GM18868 (cell line): Measurements from ENCODE around the gene TWF1.
"Not testable (repeated sequence)": the region's sequence is repeated elsewhere in the genome, so short reads cannot be mapped to it uniquely, and the experiment has no call there.

Experiments
- ATAC-seq: cut with Tn5 transposase; IDR thresholded peaks from one replicate; pipeline ENCODE4 v1.9.1; 2021; ENCODE audit warnings: mild to moderate bottlenecking, moderate library complexity; ENCODE audit not compliant: unreplicated experiment

TWF1 gene

DNA sequence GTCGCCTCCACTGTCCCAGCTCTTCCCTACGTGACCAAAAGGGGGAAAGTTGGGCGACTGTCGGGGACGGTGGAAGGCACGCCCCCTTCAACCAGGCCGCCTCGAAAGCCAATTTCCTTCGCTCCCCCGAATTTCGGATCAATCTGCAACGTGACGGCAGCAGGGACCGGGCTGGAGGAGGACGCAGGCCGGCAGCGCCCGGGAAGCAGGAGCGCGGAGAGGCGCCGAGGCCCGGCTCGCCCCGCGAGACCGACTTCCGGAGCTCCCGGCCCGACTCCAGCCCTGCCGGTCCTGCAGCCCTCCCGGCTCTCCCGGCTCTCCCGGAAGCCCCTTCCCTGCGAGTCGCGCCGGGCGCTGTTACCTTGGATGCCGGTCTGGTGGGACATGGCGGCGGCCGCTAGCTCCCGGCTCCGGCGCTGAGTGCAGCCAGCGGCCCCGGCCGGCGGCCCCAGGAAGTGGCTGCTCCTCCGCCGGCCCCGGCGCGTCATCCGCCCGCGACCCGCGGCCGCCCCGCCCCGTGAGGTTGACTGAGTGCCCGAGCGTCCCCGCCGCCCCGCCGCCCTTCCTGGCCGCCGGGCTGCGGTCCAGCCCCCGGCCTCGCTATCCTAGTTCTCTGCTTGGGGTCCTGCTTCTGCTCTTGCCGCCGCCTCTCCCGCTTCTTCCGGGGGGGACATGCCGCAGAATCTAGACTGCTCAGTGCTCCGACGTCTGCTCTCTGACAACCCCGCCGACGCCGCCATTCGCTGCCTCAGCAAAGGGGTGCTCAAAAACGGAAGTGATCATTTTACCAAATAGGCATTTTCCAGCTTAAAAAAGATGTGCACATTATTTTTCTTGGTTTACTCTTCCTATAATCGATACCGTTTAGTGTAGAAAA is at the start of gene TWF1:
Gene TWF1 (minus strand): TSS at position 458 of the 877 bp plus-strand sequence. CDS start 72 bp downstream, at position 386.
- ATAC-seq, result peak; percentile 95

- no peak for ATAC-seq
These were observed 46.6 kb upstream of the TWF1 start for GRCh38 chr12:43852744-43853143.

GRCh38 chr12:43848786-43849185 is 42.7 kb upstream of the TWF1 start:
- no peak for ATAC-seq

- ATAC-seq, result no peak
These were observed 42.0 kb upstream of the TWF1 start for GRCh38 chr12:43848226-43848507.

DNA sequence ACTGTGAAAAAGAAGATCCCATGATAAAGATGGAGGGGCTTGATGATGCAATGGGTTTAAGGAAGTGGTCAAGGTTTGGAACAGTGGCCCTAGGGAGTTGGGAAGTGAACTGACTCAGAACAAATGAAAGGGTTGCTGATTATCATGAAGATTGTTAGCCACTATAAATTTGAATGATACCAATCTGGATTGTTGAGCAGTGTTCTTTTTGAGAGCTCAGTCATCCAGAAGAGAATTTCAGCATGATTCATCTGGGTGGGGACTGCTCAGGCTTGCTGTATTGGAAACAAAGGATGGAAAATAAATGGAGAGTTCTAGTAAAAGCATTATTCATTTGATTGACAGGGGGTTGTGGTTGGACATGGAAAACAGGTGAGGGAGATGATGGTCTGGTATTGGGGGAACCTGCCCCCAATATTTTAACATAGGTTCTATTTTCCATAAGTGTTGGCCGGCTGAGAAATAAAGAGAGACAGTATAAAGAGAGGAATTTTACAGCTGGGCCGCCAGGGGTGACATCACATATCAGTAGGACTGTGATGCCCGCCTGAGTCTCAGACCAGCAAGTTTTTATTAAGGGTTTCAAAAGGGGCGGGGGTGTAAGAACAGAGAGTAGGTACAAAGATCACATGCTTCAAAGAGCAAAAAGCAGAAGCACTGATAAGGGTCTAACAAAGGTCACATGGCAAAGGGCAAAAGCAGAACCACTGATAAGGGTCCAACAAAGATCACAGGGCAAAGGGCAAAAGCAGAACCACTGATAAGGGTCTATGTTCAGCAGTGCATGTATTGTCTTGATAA is 41.5 kb upstream of the TWF1 start:
- not testable (repeated sequence) for ATAC-seq

- no peak for ATAC-seq
These were observed 36.1 kb upstream of the TWF1 start for GRCh38 chr12:43842259-43842658.

DNA sequence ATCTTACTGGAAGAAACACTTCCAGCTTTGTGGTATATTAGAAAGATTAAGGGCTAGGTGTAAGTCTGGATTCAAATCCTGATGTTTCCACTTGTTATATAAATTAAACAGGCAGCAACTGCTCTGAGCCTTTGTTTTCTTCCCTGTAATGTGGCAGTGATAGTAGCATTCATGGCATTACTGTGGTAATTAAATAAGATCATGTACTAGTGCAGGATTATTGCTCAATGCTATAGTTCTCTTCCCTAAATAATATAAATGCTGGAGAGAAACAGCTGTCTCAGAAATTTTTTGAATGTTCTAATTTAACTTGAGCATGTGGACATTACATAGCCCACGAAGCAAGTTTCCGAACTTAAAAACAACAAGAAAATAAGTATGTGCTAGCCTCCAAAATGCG is 35.1 kb upstream of the TWF1 start:
- ATAC-seq, result no peak

GRCh38 chr12:43840338-43840737 is 34.2 kb upstream of the TWF1 start:
- no peak for ATAC-seq

DNA sequence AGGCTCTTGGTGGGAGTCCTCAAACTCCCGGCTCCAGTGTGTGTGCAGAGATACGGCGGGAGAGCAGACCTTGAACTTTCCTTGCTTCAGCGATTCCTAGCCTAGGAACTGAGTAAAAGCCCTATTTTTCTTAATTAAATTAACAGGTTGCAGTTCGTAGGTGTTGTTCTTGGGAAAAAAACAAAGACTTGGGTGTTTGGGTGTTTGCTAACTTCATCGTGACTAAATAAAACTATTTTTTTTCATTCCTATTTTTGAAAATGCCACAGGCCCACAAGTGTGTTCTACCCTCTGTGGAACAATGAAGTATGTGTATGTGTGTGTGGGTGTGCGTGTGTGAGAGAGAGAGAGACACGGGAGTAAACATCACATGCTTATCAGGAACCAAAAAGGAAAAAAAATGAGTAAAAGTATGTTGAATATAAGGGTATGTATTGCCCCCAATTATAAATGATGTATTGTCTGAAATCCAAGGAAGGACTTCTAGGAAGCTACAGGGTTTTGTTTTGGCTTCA is 30.4 kb upstream of the TWF1 start:
- ATAC-seq, result peak; percentile 24

DNA sequence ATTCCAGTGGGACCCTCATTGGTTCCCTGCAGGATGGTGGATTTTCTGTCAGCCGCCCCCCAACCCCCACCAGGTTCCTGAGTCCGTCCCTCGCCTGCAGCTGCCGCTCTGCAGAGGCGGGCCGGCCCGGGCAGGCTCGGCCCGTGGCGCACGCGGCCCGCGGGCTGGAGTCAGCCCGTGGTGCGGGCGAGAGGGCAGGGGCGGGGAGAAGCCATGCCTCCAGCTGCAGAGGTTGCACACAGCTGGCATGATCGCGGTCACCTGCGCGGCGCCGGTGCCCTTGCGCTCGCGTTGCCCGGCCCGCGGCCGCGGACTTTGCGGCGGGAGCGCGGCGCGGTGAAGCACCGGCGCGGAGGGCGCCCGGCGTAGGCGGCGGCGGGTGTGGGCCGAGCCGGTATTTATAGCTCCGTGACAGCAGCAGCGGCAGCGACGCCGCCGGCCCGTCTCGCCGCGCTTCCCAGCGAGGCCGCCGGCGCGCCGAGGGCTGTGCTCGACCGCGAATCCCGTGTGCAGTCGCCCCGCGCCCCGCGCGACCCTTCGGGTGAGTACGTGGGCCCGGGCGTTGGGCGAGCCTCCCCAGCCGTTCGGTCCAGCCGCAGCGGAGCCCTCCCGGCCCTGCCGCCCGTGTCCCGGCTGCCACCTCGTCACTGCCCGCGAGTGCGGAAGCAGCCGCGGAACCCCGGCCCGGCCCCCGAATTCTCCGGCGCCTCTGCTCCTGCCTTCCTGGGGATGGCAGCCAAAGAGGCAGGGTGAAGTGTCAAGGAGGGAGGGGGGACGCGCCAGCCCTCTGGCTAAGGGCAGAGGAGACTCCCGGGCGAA is 29.7 kb upstream of the TWF1 start, which contains the start of gene TMEM117:
Gene TMEM117 (plus strand): TSS at position 426 of the 819 bp plus-strand sequence.
- peak; percentile 74 for ATAC-seq

GRCh38 chr12:43835264-43835655 is 29.1 kb upstream of the TWF1 start:
- peak; percentile 21 for ATAC-seq

GRCh38 chr12:43832463-43833168 is 26.5 kb upstream of the TWF1 start:
- ATAC-seq, result no peak

DNA sequence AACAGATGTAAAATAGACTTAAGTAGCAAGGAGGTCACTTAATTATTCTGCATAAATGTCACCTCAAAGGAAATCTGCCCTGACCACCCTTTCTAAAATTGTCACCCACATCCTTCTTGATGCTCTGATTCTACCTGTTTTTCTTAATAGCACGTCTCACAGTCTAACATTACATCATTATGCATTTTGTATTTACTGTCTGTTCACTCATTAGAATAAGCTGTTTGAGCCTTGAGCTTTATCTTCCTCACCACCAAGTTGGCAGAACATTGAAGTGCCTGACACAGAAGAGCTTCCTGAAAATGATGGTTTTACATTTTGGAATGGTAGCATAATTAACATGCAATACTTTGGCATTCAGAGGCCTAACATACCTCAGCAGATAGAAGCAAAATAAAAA is 21.0 kb upstream of the TWF1 start:
- no peak for ATAC-seq

GRCh38 chr12:43826681-43827080 is 20.6 kb upstream of the TWF1 start:
- no peak for ATAC-seq

- ATAC-seq, result no peak
These were observed 18.2 kb upstream of the TWF1 start for GRCh38 chr12:43824207-43824775.

DNA sequence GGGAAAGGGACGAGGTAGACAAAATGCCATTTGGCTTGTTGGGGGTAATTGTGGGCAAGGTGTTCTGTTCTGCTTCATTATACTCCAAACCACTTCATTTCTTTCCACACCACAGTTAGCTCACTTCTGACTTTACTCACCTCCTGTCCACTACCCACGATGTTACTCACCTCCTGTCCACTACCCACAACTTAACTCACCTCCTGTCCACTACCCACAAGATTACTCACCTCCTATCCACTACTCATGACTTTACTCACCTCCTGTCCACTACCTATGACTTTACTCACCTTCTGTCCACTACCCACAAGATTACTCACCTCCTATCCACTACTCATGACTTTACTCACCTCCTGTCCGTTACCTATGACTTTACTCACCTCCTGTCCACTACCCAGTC is 10.1 kb upstream of the TWF1 start:
- no peak for ATAC-seq

GRCh38 chr12:43815416-43815815 is 9.3 kb upstream of the TWF1 start:
- no peak for ATAC-seq

GRCh38 chr12:43812926-43813325 is 6.8 kb upstream of the TWF1 start:
- no peak for ATAC-seq

DNA sequence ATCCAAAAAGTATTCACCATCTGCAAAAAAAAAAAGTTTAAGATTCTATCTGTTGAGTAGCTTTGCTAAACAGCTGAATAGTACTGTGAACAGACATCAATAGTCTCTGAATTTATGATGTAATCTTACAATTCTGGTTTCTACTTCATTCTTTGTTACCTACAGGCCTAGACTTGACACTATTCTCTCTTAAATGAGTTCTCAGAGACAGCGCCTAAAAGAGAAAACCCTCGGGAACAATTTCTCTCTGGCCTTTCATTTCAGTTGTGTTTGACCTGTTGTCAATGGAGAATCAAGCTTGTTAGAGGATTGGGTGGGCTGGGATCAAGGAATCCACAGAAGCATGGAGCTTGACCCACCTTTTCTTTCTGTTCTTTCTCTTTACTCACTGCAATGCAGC is 5.9 kb upstream of the TWF1 start:
- ATAC-seq, result no peak

DNA sequence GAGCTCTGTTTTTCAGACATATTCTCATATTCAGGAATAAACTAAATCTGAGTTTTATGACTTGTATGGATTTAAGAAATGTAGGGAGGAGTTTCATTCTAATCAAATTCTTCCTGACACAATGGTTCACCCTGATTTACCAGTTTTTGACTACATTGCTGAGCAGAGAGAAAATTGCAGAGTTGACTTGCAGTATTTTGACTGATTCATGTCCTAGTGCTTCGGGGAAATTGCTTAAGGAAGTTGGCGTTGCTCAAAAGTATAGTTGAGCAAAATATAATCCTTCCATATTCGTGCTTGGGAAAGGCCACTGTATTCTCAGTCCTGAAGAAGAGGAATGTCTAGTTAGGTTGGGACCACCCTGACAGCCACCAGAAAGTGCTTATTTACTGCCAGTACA is 1.3 kb upstream of the TWF1 start:
- ATAC-seq, result no peak
